ENCODE results near the gene CPED1. TPM values are rescaled to one million over a fixed set of nuclear protein-coding genes. Genes with fewer than 3 reads are reported as not detected.

Gene CPED1
- total RNA-seq, 1 experiment from 2014 or later, result 1.8 TPM

DNA sequence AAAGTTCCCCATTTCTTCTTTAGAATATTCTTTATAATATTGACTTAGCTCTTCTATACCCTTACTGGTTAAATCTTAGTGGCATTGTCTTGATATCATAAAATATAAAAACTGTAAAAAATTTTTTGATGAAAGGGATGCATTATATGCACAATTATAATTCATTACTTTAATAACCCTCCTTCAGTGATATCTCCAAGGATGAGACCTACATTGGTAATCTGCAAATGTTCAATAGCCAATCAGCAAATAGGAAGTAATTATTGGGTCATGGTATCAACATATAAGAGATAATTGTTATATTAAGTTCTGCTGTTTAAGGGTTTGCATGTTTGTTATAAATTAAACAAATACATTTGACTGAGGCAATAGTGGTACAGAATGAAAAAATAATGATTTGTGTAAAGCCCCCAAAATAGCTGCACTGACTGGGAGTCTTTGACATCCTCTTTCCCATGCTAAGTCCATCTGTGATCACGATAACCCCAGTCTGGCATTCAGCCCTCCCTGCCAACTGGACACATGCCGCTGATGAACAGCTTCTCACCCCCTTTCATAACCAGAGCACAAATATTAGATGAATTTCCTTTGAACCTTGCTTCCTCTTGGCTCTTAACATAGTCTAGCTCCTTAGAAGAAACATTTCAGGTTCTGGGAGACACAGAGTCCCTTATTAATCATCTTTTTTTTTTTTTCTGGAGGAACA, 169.5 kb downstream of the CPED1 start:
- no peak overlapping the region for H3K9ac ChIP-seq (ENCODE audit: low read length)
- H3K79me2 ChIP-seq (ENCODE audit: low read length), result no peaks in the 10 kb centered on the region
- ChIA-PET POLR2A (ENCODE audit: unreplicated experiment) (no interaction called here), CTCF (no interaction called here)
- no peaks in the 10 kb centered on the region for H4K20me1 ChIP-seq (ENCODE audit: low read length)
- TF ChIP-seq EZH2phosphoT487 (IDR thresholded peaks at IDR 0.05; ENCODE audit: borderline replicate concordance, low read length) (no peak), EZH2 (IDR thresholded peaks at IDR 0.05; ENCODE audit: low read length, unreplicated experiment) (no peak), CTCF (conservative IDR thresholded peaks at IDR 0.05; ENCODE audit: low read depth, low read length) (no peak)
- H3K9me3 ChIP-seq (ENCODE audit: low read length), result no peaks in the 10 kb centered on the region
- no peaks in the 10 kb centered on the region for H3K9me2 ChIP-seq (replicated peaks; ENCODE audit: low read length)
- DNase-seq, result no peak
- H3K4me2 ChIP-seq (ENCODE audit: low read length), result no peak overlapping the region
- BruUV-seq (replicated peaks), result no TSS peak
- no peak overlapping the region for H3K4me3 ChIP-seq (ENCODE audit: low read length)
- no peak for ATAC-seq
- H2AFZ ChIP-seq (ENCODE audit: low read length), result no peak overlapping the region
- no peaks in the 10 kb centered on the region for H3K36me3 ChIP-seq (ENCODE audit: low read depth, low read length)
- intact Hi-C loops (cut with micrococcal nuclease), result no loop called here
- H3K27me3 ChIP-seq (ENCODE audit: low read length), result no peaks in the 10 kb centered on the region
- no peaks in the 10 kb centered on the region for H3F3A ChIP-seq (ENCODE audit: low read length, unreplicated experiment)
- no peaks in the 10 kb centered on the region for H3K4me1 ChIP-seq (ENCODE audit: insufficient read depth, low read length)
- H3K27ac ChIP-seq (ENCODE audit: low read length), result no peak overlapping the region

DNA sequence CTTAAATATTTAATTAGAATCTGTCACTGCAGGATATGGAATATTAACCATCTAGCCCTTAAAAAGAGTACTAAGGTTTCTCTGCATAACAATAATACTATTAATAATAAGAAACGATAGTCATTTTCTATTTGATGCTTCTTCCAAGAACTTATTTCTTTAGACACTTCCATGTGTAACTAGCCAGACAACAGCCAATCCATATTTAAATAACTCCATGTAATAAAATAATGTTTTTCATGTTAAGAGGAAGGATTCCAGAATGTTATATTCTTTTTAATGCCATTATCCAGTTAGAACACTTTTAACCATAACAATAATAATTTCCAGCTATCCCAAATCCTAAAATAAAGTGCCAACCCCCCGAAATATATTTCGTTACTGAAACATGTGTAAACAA, 170.2 kb downstream of the CPED1 start:
- no peak for ATAC-seq
- Histone ChIP-seq H3K4me3 (ENCODE audit: low read length) (no peak overlapping the region), H3K4me1 (ENCODE audit: insufficient read depth, low read length) (no peaks in the 10 kb centered on the region), H3K9ac (ENCODE audit: low read length) (no peak overlapping the region), H4K20me1 (ENCODE audit: low read length) (no peaks in the 10 kb centered on the region), H3K79me2 (ENCODE audit: low read length) (no peaks in the 10 kb centered on the region), H3K27me3 (ENCODE audit: low read length) (no peaks in the 10 kb centered on the region), H3F3A (ENCODE audit: low read length, unreplicated experiment) (no peaks in the 10 kb centered on the region), H2AFZ (ENCODE audit: low read length) (no peak overlapping the region), H3K36me3 (ENCODE audit: low read depth, low read length) (no peaks in the 10 kb centered on the region), H3K9me3 (ENCODE audit: low read length) (no peaks in the 10 kb centered on the region), H3K27ac (ENCODE audit: low read length) (no peak overlapping the region), H3K4me2 (ENCODE audit: low read length) (no peak overlapping the region), H3K9me2 (replicated peaks; ENCODE audit: low read length) (no peaks in the 10 kb centered on the region)
- ChIA-PET POLR2A (ENCODE audit: unreplicated experiment) (no interaction called here), CTCF (no interaction called here)
- no peak for TF ChIP-seq CTCF (conservative IDR thresholded peaks at IDR 0.05; ENCODE audit: low read depth, low read length)
- no peak for TF ChIP-seq EZH2 (IDR thresholded peaks at IDR 0.05; ENCODE audit: low read length, unreplicated experiment)
- no peak for TF ChIP-seq EZH2phosphoT487 (IDR thresholded peaks at IDR 0.05; ENCODE audit: borderline replicate concordance, low read length)
- no peak for DNase-seq
- intact Hi-C loops (cut with micrococcal nuclease), result no loop called here
- BruUV-seq (replicated peaks), result no TSS peak

DNA sequence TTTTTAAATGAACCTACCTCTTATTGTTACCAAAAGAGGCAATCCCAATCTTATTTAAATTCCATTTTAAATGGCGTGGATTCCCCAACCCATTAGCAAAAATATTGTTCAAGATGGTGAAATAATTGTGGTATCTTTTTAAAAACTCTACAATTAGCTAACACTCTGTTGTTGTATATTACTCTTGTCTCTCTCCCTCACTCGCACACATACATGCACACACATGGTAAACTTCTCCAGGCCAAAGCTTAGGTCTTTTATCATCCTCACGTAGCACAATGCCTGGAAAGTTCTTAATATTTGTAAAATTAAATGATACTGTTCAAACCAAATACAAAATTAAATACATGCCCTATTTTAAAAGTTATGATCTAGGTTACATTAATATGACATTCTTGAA, 171.0 kb downstream of the CPED1 start:
- BruUV-seq (replicated peaks), result no TSS peak
- Histone ChIP-seq H3K9me2 (replicated peaks; ENCODE audit: low read length) (no peaks in the 10 kb centered on the region), H3K27me3 (ENCODE audit: low read length) (no peaks in the 10 kb centered on the region), H3F3A (ENCODE audit: low read length, unreplicated experiment) (no peaks in the 10 kb centered on the region), H3K36me3 (ENCODE audit: low read depth, low read length) (no peaks in the 10 kb centered on the region), H2AFZ (ENCODE audit: low read length) (no peak overlapping the region), H3K4me3 (ENCODE audit: low read length) (no peak overlapping the region), H3K9me3 (ENCODE audit: low read length) (no peaks in the 10 kb centered on the region), H3K9ac (ENCODE audit: low read length) (no peak overlapping the region), H3K4me1 (ENCODE audit: insufficient read depth, low read length) (no peaks in the 10 kb centered on the region), H3K79me2 (ENCODE audit: low read length) (no peaks in the 10 kb centered on the region), H4K20me1 (ENCODE audit: low read length) (no peaks in the 10 kb centered on the region), H3K4me2 (ENCODE audit: low read length) (no peak overlapping the region), H3K27ac (ENCODE audit: low read length) (no peak overlapping the region)
- ChIA-PET CTCF (no interaction called here), POLR2A (ENCODE audit: unreplicated experiment) (no interaction called here)
- DNase-seq (no peak), ATAC-seq (no peak)
- intact Hi-C loops (cut with micrococcal nuclease), result no loop called here
- TF ChIP-seq EZH2phosphoT487 (IDR thresholded peaks at IDR 0.05; ENCODE audit: borderline replicate concordance, low read length), result no peak
- TF ChIP-seq EZH2 (IDR thresholded peaks at IDR 0.05; ENCODE audit: low read length, unreplicated experiment), result no peak
- no peak for TF ChIP-seq CTCF (conservative IDR thresholded peaks at IDR 0.05; ENCODE audit: low read depth, low read length)

Data from PC-3 (cell line).